ENCODE measurements around the gene ZCCHC2. TPM values are rescaled to one million over a fixed set of nuclear protein-coding genes. Genes with fewer than 3 reads are reported as not detected.

The ZCCHC2 gene
- total RNA-seq, 1 experiment from 2014 or later = 20.6 TPM

DNA sequence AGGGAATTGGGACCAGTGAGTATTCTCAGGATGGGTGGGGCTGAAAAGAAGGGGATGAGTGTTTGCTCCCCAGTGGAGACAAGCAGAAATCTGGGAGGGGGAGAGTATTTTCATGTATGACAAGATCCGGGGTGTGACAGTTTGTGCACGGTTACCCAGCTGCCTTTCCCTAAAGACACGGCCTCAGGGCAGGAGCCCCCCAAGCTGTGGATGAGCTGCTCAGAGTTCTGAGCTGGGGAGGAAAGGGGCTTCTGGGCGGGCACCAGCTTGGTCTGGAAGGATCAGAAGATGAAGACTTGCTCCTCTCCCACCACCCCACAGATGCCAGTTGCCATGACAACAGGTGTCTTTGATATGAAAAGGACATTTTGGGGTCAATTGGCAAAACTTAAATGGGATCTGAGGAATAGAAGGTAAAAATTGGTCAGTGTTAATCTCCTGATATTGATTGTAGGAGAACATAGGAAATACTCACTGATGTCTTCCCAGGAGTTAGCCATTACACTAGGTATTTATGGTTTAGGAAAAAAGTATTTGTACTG lies 29.2 kb downstream of the ZCCHC2 start:
- peaks cover 67% of the 10 kb centered on the region for H3K79me2 ChIP-seq (ENCODE audit: low read length)
- H3K27me3 ChIP-seq (ENCODE audit: low read length) = no peaks in the 10 kb centered on the region
- H3K36me3 ChIP-seq (ENCODE audit: insufficient read depth, low read length) = peaks cover 28% of the 10 kb centered on the region; the same call in 1 of the 2 replicates
- no peak overlapping the region for H2AFZ ChIP-seq (ENCODE audit: low read length)
- DNase-seq = no peak
- no peak overlapping the region for H3K4me2 ChIP-seq (ENCODE audit: low read depth, low read length, poor library complexity, severe bottlenecking)
- peaks cover 22% of the 10 kb centered on the region for H3K4me1 ChIP-seq (ENCODE audit: low read length)
- H3K4me3 ChIP-seq (ENCODE audit: low read length) = no peak overlapping the region
- no peak overlapping the region for H3K9ac ChIP-seq (ENCODE audit: low read length)
- no peaks in the 10 kb centered on the region for H3K9me3 ChIP-seq (ENCODE audit: low read length)
- H4K20me1 ChIP-seq (ENCODE audit: insufficient read depth, low read depth, low read length) = no peaks in the 10 kb centered on the region
- no peaks in the 10 kb centered on the region for H3K9me2 ChIP-seq (replicated peaks; ENCODE audit: insufficient read depth, low read length)
- no peak overlapping the region for H3K27ac ChIP-seq (ENCODE audit: low read length)

DNA sequence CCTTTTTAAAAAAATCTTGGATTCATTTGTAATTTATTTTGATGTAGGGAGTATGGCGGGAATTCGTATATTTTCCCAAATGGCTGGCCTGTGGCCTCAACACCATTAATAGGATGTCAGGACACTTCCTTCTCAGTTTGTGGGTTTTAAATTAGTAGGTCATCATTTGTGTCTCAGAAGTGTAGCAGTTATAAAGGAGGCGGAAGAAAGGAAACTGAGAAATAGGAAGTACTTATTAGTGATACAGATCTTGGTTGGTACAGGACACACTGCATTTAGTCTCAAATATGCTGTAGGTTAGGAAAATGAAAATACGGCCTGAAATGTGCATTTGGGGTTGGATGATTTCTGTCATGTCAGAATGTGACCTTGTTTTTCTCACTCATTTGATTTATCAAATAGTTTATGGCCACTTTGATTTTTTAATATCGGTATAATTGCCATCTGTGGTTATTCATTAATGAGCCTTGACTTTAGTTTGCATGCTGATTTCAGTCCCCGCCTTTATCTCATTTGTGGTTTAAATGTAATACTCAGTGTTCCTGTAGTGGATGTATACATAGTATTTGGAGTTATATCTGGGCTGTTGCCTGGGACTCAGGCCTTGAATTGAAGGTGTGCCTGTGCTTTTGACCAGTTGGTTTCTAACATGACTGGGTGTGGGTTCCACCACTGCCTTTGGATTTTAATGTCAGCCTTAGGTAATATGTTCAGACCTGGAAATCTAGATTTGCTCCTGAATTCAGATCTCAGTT lies 31.4 kb downstream of the ZCCHC2 start:
- H3K4me2 ChIP-seq (ENCODE audit: low read depth, low read length, poor library complexity, severe bottlenecking) = peak overlapping the region; percentile 31
- H3K9ac ChIP-seq (ENCODE audit: low read length) = 0 out of 2 replicates have a peak overlapping the region, but pooled peaks have one; percentile 6
- H3K4me1 ChIP-seq (ENCODE audit: low read length) = peaks cover 35% of the 10 kb centered on the region
- no peaks in the 10 kb centered on the region for H3K9me2 ChIP-seq (replicated peaks; ENCODE audit: insufficient read depth, low read length)
- no peaks in the 10 kb centered on the region for H4K20me1 ChIP-seq (ENCODE audit: insufficient read depth, low read depth, low read length)
- H3K36me3 ChIP-seq (ENCODE audit: insufficient read depth, low read length) = peaks cover 47% of the 10 kb centered on the region; the same call in 1 of the 2 replicates
- H3K27me3 ChIP-seq (ENCODE audit: low read length) = no peaks in the 10 kb centered on the region
- no peak overlapping the region; the same call in 1 of the 2 replicates for H3K4me3 ChIP-seq (ENCODE audit: low read length)
- DNase-seq = peak; percentile 55
- no peak overlapping the region for H2AFZ ChIP-seq (ENCODE audit: low read length)
- no peaks in the 10 kb centered on the region for H3K9me3 ChIP-seq (ENCODE audit: low read length)
- peaks cover 76% of the 10 kb centered on the region for H3K79me2 ChIP-seq (ENCODE audit: low read length)
- peak overlapping the region; percentile 49 for H3K27ac ChIP-seq (ENCODE audit: low read length)

DNA sequence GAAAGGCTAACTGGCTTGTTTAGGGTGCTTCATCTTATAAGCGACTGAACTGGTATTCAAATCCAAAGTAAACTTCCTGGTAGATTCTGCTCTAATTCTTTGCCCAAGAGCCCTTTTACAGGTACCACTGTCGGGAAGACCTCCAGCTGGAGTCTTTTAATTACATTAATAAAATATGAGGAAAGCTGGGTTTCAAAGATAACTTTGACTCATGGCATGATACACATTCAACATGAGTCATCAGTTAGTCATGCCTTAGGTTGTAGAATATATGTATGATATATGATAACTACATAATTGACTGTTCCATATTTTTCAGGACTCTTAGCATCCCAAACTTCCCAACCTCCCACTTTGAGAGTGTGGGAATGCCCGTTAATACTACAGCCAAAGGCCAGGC lies 32.3 kb downstream of the ZCCHC2 start:
- H3K9ac ChIP-seq (ENCODE audit: low read length) = no peak overlapping the region
- H3K27ac ChIP-seq (ENCODE audit: low read length) = peak overlapping the region; percentile 49; the same call in 1 of the 2 replicates
- no peaks in the 10 kb centered on the region for H3K27me3 ChIP-seq (ENCODE audit: low read length)
- no peaks in the 10 kb centered on the region for H3K9me2 ChIP-seq (replicated peaks; ENCODE audit: insufficient read depth, low read length)
- H3K4me1 ChIP-seq (ENCODE audit: low read length) = peaks cover 35% of the 10 kb centered on the region
- no peak overlapping the region for H2AFZ ChIP-seq (ENCODE audit: low read length)
- H3K36me3 ChIP-seq (ENCODE audit: insufficient read depth, low read length) = peaks cover 53% of the 10 kb centered on the region
- H3K4me2 ChIP-seq (ENCODE audit: low read depth, low read length, poor library complexity, severe bottlenecking) = no peak overlapping the region
- no peak overlapping the region for H3K4me3 ChIP-seq (ENCODE audit: low read length)
- no peak for DNase-seq
- H3K79me2 ChIP-seq (ENCODE audit: low read length) = peaks cover 73% of the 10 kb centered on the region
- H3K9me3 ChIP-seq (ENCODE audit: low read length) = no peaks in the 10 kb centered on the region
- H4K20me1 ChIP-seq (ENCODE audit: insufficient read depth, low read depth, low read length) = no peaks in the 10 kb centered on the region

- no peak overlapping the region for H3K9ac ChIP-seq (ENCODE audit: low read length)
- H3K4me2 ChIP-seq (ENCODE audit: low read depth, low read length, poor library complexity, severe bottlenecking) = no peak overlapping the region
- H4K20me1 ChIP-seq (ENCODE audit: insufficient read depth, low read depth, low read length) = no peaks in the 10 kb centered on the region
- H3K79me2 ChIP-seq (ENCODE audit: low read length) = peaks cover 64% of the 10 kb centered on the region
- H3K9me3 ChIP-seq (ENCODE audit: low read length) = no peaks in the 10 kb centered on the region
- no peaks in the 10 kb centered on the region for H3K27me3 ChIP-seq (ENCODE audit: low read length)
- no peak for DNase-seq
- no peaks in the 10 kb centered on the region for H3K9me2 ChIP-seq (replicated peaks; ENCODE audit: insufficient read depth, low read length)
- no peak overlapping the region for H2AFZ ChIP-seq (ENCODE audit: low read length)
- H3K27ac ChIP-seq (ENCODE audit: low read length) = no peak overlapping the region
- H3K36me3 ChIP-seq (ENCODE audit: insufficient read depth, low read length) = peaks cover 53% of the 10 kb centered on the region
- peaks cover 35% of the 10 kb centered on the region for H3K4me1 ChIP-seq (ENCODE audit: low read length)
- H3K4me3 ChIP-seq (ENCODE audit: low read length) = no peak overlapping the region
Observed at GRCh38 chr18:62556397-62556796, 33.6 kb downstream of the ZCCHC2 start.

- Histone ChIP-seq H3K79me2 (ENCODE audit: low read length) (peaks cover 48% of the 10 kb centered on the region), H3K36me3 (ENCODE audit: insufficient read depth, low read length) (peaks cover 61% of the 10 kb centered on the region), H3K9me3 (ENCODE audit: low read length) (no peaks in the 10 kb centered on the region)
Observed at GRCh38 chr18:62558015-62558663, 35.3 kb downstream of the ZCCHC2 start.

DNA sequence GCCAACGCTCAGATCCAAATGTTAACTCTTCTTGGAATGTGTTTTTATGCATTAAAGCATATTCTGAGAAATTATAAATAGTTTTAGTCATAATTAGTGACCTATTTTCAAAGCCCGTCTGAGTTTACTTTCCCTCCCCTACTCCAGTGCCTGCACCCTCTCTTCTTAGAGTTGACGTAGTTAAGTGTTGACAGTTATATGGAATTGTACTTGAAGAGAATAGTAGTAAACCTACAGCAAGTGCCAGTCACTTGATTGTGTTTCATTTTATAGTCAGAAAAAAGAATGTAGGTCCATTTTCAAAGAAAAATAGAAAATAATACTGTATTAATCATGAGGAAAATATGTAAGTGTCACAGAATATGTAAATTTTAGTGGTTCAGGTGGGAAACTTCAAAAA lies 41.2 kb downstream of the ZCCHC2 start:
- H2AFZ ChIP-seq (ENCODE audit: low read length) = no peak overlapping the region
- no peak for DNase-seq
- no peaks in the 10 kb centered on the region for H3K9me3 ChIP-seq (ENCODE audit: low read length)
- H3K27ac ChIP-seq (ENCODE audit: low read length) = no peak overlapping the region
- H3K27me3 ChIP-seq (ENCODE audit: low read length) = no peaks in the 10 kb centered on the region
- no peak overlapping the region for H3K4me2 ChIP-seq (ENCODE audit: low read depth, low read length, poor library complexity, severe bottlenecking)
- H3K4me3 ChIP-seq (ENCODE audit: low read length) = no peak overlapping the region
- H3K9me2 ChIP-seq (replicated peaks; ENCODE audit: insufficient read depth, low read length) = no peaks in the 10 kb centered on the region
- peaks cover 79% of the 10 kb centered on the region for H3K36me3 ChIP-seq (ENCODE audit: insufficient read depth, low read length)
- peaks cover 23% of the 10 kb centered on the region for H3K79me2 ChIP-seq (ENCODE audit: low read length)
- no peak overlapping the region for H3K9ac ChIP-seq (ENCODE audit: low read length)
- no peaks in the 10 kb centered on the region for H3K4me1 ChIP-seq (ENCODE audit: low read length)
- no peaks in the 10 kb centered on the region for H4K20me1 ChIP-seq (ENCODE audit: insufficient read depth, low read depth, low read length)

More at GRCh38 chr18:62558015-62558663, 35.3 kb downstream of the ZCCHC2 start:
- no peak for DNase-seq
- Histone ChIP-seq H3K9me2 (replicated peaks; ENCODE audit: insufficient read depth, low read length) (no peaks in the 10 kb centered on the region), H3K27ac (ENCODE audit: low read length) (peak overlapping the region; percentile 55), H3K4me1 (ENCODE audit: low read length) (peaks cover 35% of the 10 kb centered on the region), H2AFZ (ENCODE audit: low read length) (no peak overlapping the region), H4K20me1 (ENCODE audit: insufficient read depth, low read depth, low read length) (no peaks in the 10 kb centered on the region), H3K4me2 (ENCODE audit: low read depth, low read length, poor library complexity, severe bottlenecking) (peak overlapping the region; percentile 6), H3K4me3 (ENCODE audit: low read length) (no peak overlapping the region), H3K27me3 (ENCODE audit: low read length) (no peaks in the 10 kb centered on the region), H3K9ac (ENCODE audit: low read length) (no peak overlapping the region)

- Histone ChIP-seq H4K20me1 (ENCODE audit: insufficient read depth, low read depth, low read length) (no peaks in the 10 kb centered on the region), H3K79me2 (ENCODE audit: low read length) (peaks cover 31% of the 10 kb centered on the region), H3K4me3 (ENCODE audit: low read length) (no peak overlapping the region), H3K9me3 (ENCODE audit: low read length) (no peaks in the 10 kb centered on the region), H3K9ac (ENCODE audit: low read length) (no peak overlapping the region), H2AFZ (ENCODE audit: low read length) (no peak overlapping the region), H3K27ac (ENCODE audit: low read length) (no peak overlapping the region), H3K4me2 (ENCODE audit: low read depth, low read length, poor library complexity, severe bottlenecking) (no peak overlapping the region), H3K27me3 (ENCODE audit: low read length) (no peaks in the 10 kb centered on the region), H3K9me2 (replicated peaks; ENCODE audit: insufficient read depth, low read length) (no peaks in the 10 kb centered on the region), H3K36me3 (ENCODE audit: insufficient read depth, low read length) (peaks cover 79% of the 10 kb centered on the region), H3K4me1 (ENCODE audit: low read length) (no peaks in the 10 kb centered on the region)
- DNase-seq = no peak
Observed at GRCh38 chr18:62566199-62566598, 43.4 kb downstream of the ZCCHC2 start.

- Histone ChIP-seq H3K9me2 (replicated peaks; ENCODE audit: insufficient read depth, low read length) (no peaks in the 10 kb centered on the region), H3K79me2 (ENCODE audit: low read length) (peaks cover 35% of the 10 kb centered on the region), H2AFZ (ENCODE audit: low read length) (no peak overlapping the region), H3K4me1 (ENCODE audit: low read length) (no peaks in the 10 kb centered on the region), H3K36me3 (ENCODE audit: insufficient read depth, low read length) (peaks cover 79% of the 10 kb centered on the region), H3K4me2 (ENCODE audit: low read depth, low read length, poor library complexity, severe bottlenecking) (no peak overlapping the region), H3K9ac (ENCODE audit: low read length) (no peak overlapping the region), H3K27ac (ENCODE audit: low read length) (no peak overlapping the region), H3K27me3 (ENCODE audit: low read length) (no peaks in the 10 kb centered on the region), H4K20me1 (ENCODE audit: insufficient read depth, low read depth, low read length) (no peaks in the 10 kb centered on the region), H3K9me3 (ENCODE audit: low read length) (no peaks in the 10 kb centered on the region), H3K4me3 (ENCODE audit: low read length) (no peak overlapping the region)
- no peak for DNase-seq
Observed at GRCh38 chr18:62566818-62567217, 44.0 kb downstream of the ZCCHC2 start.
